ENCODE data around the gene PORCN. TPM values are rescaled to one million over a fixed set of nuclear protein-coding genes. Genes with fewer than 3 reads are reported as not detected.

The PORCN gene
- total RNA-seq, 2 donors from 2014 or later, result 6.2 to 22.7 TPM

DNA sequence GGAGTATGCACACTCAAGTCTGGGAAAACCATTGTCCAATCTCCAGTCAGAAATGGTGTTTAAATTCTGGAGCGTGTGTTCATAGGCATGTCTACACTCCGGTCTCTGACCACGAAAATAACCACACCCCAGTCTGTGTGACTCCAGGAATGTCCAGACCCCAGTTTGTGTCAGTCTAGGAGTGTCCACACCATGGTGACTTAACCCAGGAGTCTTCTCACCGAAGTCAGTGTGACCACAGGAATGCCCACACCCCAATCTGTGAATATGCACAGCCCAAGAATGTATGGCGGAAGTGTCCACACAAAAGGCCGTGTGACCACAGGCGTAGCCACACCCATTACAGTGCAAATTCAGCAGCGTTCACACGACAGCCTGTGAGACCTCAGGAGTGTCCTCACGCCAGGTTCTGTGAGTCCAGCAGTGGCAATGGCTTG, 21.4 kb upstream of the PORCN start:
- no peak overlapping the region for H3K27ac ChIP-seq
- H3K4me3 ChIP-seq, result no peak overlapping the region
- no peaks in the 10 kb centered on the region for H3K27me3 ChIP-seq
- no peaks in the 10 kb centered on the region for H3K4me1 ChIP-seq
- no peak for ATAC-seq
- WGBS, 2 donors, result 87% methylated on average over 10 of the region's 10 CpGs; no CpG with 5 or more reads in 1 of the 2 donors
- intact Hi-C loops (cut with DNase I), result no loop called here
- TF ChIP-seq, protein P1, sequence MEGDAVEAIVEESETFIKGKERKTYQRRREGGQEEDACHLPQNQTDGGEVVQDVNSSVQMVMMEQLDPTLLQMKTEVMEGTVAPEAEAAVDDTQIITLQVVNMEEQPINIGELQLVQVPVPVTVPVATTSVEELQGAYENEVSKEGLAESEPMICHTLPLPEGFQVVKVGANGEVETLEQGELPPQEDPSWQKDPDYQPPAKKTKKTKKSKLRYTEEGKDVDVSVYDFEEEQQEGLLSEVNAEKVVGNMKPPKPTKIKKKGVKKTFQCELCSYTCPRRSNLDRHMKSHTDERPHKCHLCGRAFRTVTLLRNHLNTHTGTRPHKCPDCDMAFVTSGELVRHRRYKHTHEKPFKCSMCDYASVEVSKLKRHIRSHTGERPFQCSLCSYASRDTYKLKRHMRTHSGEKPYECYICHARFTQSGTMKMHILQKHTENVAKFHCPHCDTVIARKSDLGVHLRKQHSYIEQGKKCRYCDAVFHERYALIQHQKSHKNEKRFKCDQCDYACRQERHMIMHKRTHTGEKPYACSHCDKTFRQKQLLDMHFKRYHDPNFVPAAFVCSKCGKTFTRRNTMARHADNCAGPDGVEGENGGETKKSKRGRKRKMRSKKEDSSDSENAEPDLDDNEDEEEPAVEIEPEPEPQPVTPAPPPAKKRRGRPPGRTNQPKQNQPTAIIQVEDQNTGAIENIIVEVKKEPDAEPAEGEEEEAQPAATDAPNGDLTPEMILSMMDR (IDR thresholded peaks at IDR 0.05), result no peak
- no peak for TF ChIP-seq POLR2A (IDR thresholded peaks at IDR 0.05)
- H3K36me3 ChIP-seq (replicated peaks in 1 of 2; ENCODE audit: insufficient read depth in 1 of 2, low read depth in 2 of 2), result no peaks in the 10 kb centered on the region
- DNase-seq, result no peak
- no peaks in the 10 kb centered on the region for H3K9me3 ChIP-seq

DNA sequence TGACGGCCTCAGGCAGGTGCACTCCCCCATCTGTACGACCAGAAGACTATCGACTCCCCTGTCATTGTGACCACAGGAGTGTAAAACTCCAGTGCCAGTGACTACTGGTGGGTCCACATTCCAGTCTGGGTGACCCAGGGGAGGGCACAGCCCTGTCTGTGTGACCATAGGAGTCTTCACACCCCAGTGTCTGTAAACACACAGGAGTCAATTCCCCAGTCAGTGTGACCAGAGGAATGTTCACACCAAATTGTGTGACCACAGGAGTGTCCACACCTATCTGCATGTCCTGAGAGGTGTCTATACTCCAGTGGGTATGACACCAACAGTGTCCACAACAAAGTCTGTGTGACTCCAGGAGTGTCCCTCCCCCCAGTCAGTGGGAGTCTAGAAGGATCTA, 20.8 kb upstream of the PORCN start:
- ATAC-seq (no peak), DNase-seq (no peak)
- WGBS, 2 donors, result 81 to 82% methylated on average over 3 of the region's 3 CpGs
- intact Hi-C loops (cut with DNase I), result no loop called here
- Histone ChIP-seq H3K36me3 (replicated peaks in 1 of 2; ENCODE audit: insufficient read depth in 1 of 2, low read depth in 2 of 2) (no peaks in the 10 kb centered on the region), H3K27ac (no peak overlapping the region), H3K4me3 (no peak overlapping the region), H3K9me3 (no peaks in the 10 kb centered on the region), H3K27me3 (no peaks in the 10 kb centered on the region), H3K4me1 (no peaks in the 10 kb centered on the region)
- TF ChIP-seq POLR2A (IDR thresholded peaks at IDR 0.05), result no peak
- TF ChIP-seq, protein P1 (IDR thresholded peaks at IDR 0.05), result no peak

DNA sequence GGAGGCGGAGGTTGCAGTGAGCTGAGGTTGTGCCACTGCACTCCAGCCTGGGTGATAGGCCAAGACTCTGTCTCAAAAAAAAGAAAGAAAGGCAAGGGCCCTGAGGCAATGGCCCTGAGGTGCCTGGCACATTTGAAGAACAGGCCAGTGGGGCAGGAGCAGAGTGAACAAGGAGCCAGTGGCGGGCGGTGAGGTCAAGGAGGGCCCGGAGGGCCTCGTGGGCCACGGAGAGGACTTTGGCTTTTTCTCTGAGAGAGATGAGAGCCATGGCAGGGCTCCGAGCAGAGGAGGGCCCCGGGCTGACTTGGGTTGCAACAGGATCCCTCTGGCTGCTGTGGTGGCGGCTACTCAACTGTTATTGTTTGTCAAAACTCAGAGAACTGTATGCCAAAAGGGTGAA, 19.5 kb upstream of the PORCN start:
- no peak overlapping the region for H3K4me3 ChIP-seq
- TF ChIP-seq POLR2A (IDR thresholded peaks at IDR 0.05), result no peak
- TF ChIP-seq, protein P1 (IDR thresholded peaks at IDR 0.05), result no peak
- DNase-seq (no peak), ATAC-seq (no peak)
- H3K27me3 ChIP-seq, result no peaks in the 10 kb centered on the region
- intact Hi-C loops (cut with DNase I), result no loop called here
- peaks cover 3% of the 10 kb centered on the region for H3K4me1 ChIP-seq
- H3K36me3 ChIP-seq (replicated peaks in 1 of 2; ENCODE audit: insufficient read depth in 1 of 2, low read depth in 2 of 2), result no peaks in the 10 kb centered on the region
- WGBS, 2 donors, result 86 to 90% methylated on average over 9 of the region's 9 CpGs
- no peaks in the 10 kb centered on the region for H3K9me3 ChIP-seq
- no peak overlapping the region for H3K27ac ChIP-seq

DNA sequence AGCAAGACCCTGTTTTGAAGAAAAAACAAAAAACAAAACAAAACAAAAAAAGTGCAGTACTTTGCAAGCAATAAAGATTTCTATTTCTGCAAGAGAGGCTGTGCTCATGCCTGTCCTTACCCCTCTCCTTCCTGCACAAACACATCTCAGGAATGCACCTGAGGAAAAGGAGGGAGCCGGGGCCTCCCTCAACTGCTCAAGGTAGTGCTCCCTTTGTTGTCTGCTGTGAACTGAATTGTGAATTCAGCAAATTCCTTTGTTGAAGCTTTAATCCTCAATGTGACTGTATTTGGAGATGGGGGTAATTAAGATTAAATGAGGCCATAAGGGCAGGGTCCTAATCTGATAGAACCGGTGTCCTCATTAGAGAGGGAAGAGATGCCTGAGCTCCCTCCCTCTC, 18.9 kb upstream of the PORCN start:
- H3K27me3 ChIP-seq, result no peaks in the 10 kb centered on the region
- H3K4me1 ChIP-seq, result peaks cover 3% of the 10 kb centered on the region
- no peak for DNase-seq
- H3K36me3 ChIP-seq (replicated peaks in 1 of 2; ENCODE audit: insufficient read depth in 1 of 2, low read depth in 2 of 2), result no peaks in the 10 kb centered on the region
- no peak overlapping the region for H3K4me3 ChIP-seq
- 33 to 59% methylated on average over 2 of the region's 2 CpGs for WGBS, 2 donors
- no peak overlapping the region for H3K27ac ChIP-seq
- TF ChIP-seq POLR2A (IDR thresholded peaks at IDR 0.05), result no peak
- TF ChIP-seq, protein P1 (IDR thresholded peaks at IDR 0.05), result no peak
- no peaks in the 10 kb centered on the region for H3K9me3 ChIP-seq
- no peak for ATAC-seq
- intact Hi-C loops (cut with DNase I), result no loop called here

DNA sequence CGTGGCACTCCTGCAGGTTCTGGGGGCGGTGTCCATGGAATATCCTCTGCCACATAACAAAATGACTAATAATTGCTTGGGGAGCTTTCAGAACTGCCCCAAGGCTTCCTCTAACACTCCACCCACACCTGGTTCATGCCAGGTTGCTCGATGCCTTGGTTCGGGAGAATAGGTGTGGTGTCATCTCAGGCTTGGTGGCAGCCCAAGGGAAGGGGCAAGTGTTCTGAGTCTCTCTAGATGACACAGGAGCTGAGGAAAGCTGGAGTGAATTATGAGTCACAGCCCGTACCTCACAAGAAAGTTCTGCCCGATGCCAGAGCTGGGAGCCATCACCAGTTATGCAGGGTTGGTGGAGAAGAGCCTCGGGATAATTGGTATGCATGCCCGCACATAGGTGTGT, 18.1 kb upstream of the PORCN start:
- intact Hi-C loops (cut with DNase I), result no loop called here
- TF ChIP-seq POLR2A (IDR thresholded peaks at IDR 0.05), result no peak
- TF ChIP-seq, protein P1 (IDR thresholded peaks at IDR 0.05), result no peak
- H3K4me1 ChIP-seq, result peaks cover 3% of the 10 kb centered on the region

More for the DNA sequence above, 18.1 kb upstream of the PORCN start:
- no peaks in the 10 kb centered on the region for H3K36me3 ChIP-seq (replicated peaks in 1 of 2; ENCODE audit: insufficient read depth in 1 of 2, low read depth in 2 of 2)
- H3K27ac ChIP-seq, result no peak overlapping the region
- no peaks in the 10 kb centered on the region for H3K27me3 ChIP-seq
- H3K9me3 ChIP-seq, result no peaks in the 10 kb centered on the region
- 57 to 92% methylated on average over 3 to 6 of the region's 8 CpGs for WGBS, 2 donors
- ATAC-seq (no peak), DNase-seq (no peak)
- H3K4me3 ChIP-seq, result no peak overlapping the region

Data from body of pancreas (tissue), 4 donors.